C4-2B (cell line): ENCODE results near the gene RAB43.
A peak's percentile ranks its signal among the peaks of the same experiment; 100 is the strongest.

Source experiments
- H3K27ac ChIP-seq: fragments of 450-650 bp; 2 replicates; pipeline ENCODE4 v1.5.1; 2017
- CTCF ChIP-seq: fragments of 450-650 bp; conservative IDR thresholded peaks from 2 replicates; pipeline ENCODE4 v1.5.1; 2017; ENCODE audit warnings: mild to moderate bottlenecking
- ZFX ChIP-seq: fragments of 450-650 bp; IDR thresholded peaks from 2 replicates; pipeline ENCODE4 v1.6.1; 2017

Gene RAB43

GRCh38 chr3:129126726-129127280 is 5.2 kb upstream of the RAB43 start:
- no peak overlapping the region for H3K27ac ChIP-seq

GRCh38 chr3:129123314-129124060 is 1.9 kb upstream of the RAB43 start:
- no peak overlapping the region; the same call in 1 of the 2 replicates for H3K27ac ChIP-seq
- no peak for TF ChIP-seq ZFX
- TF ChIP-seq CTCF: no peak

More at GRCh38 chr3:129126726-129127280, 5.2 kb upstream of the RAB43 start:
- no peak for TF ChIP-seq CTCF
- TF ChIP-seq ZFX: no peak

DNA sequence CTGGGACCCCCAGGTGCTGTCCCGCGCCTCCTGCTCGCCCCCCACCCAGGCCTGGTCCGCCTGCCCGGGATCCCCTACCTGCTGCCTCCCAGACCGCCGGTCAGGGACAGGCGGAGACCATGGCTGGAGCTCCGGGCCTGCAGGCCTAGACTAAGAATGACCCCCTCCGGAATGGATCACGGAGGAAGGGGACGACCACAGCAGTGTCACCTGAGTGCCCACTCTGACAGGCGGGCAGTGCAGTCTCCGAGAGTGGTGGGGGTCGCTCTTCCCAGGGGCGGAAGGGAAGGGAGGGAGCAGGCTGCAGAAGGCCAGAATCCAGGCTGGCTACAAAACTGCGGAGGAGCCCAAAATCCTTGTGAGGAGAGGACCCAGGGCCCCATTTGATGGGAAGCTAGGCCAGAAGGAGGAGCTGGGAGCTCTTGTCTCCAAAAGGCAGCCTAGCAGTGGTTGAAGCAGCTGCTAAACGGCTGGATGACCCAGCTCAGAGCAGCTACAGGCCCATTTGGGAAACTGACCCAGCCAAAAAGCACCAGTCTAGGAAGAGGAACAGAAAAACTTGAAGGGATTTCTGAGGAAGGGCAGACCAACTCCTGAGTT is 908 bp upstream of the RAB43 start:
- TF ChIP-seq CTCF (no peak), ZFX (no peak)
- H3K27ac ChIP-seq: peak overlapping the region; percentile 2; the same call in 1 of the 2 replicates

DNA sequence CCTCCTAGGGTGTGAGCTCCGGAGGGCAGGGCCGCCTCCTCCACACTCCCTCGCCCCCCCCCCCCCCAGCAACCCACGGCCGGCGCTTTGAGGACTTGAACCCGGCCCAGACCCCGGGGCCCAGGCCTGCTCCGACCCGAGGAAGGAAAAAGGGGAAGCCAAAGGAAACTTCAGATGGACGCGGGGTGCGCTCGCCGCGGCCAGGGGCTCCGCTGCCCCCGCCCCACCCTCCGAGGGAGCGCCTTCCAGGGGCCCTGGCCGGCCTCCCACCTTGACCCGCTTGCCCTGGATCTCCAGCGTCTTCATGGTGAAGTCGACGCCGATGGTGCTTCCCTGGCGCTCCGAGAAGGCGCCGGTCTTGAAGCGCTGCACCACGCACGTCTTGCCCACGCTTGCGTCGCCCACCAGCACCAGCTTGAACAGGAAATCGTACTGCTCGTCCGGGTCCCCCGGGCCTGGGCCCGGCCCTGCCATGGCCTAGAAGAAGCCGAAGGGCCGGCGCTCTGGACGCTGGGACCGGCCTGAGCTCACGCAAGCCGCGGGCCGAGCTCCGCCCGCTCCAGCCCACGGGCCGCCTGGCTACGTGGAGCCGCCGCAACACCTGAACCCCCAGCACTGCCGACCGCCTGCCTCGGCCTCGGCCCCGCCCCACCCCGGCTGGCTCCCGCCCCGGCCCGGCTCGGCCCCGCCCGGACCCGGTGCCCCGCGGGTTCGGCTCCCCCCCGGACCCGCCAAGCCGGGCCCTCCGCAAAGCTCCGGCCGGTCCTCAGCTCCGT is 400 bp downstream of the RAB43 start:
- TF ChIP-seq CTCF (no peak), ZFX (peak; percentile 92; the same call in 1 of the 2 replicates)
- peak overlapping the region; percentile 76 for H3K27ac ChIP-seq

DNA sequence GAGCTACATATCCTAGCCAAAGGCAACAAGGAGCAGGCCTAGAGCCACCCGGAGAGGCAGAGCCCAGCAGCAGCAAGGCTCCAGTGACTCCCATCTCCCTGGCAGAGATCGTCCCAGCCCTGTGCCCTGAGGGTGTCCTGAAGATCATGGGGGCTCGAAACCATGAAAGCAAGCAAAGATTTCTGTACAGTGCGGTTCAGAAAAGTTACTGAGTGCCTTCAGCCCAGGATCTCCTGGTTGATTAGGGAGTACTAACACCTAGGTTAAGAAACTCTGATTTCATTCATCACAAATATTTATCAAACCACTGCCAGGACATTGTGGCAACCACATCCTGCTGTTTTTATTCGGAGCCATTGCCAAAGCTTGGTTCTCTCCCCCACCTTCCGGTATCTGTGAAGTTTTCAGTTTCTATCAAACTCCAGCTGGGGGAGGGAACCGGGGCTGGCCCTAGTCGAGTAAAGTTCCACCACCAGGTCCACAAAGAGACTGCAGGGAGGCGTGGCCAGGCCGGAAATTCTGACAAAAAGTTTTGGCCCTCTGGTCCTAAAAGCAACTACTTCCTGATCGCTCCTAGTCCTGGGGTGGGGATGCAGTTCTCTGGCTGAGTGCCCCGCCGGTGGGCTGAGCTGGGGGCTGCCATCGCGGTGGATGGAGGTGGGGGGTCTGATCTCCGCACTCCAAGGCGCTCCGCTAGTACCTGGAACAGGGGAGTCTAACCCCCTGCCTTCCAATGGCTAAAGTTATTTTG is 1.2 kb downstream of the RAB43 start:
- H3K27ac ChIP-seq: peak overlapping the region; percentile 76
- no peak for TF ChIP-seq CTCF
- TF ChIP-seq ZFX: no peak

DNA sequence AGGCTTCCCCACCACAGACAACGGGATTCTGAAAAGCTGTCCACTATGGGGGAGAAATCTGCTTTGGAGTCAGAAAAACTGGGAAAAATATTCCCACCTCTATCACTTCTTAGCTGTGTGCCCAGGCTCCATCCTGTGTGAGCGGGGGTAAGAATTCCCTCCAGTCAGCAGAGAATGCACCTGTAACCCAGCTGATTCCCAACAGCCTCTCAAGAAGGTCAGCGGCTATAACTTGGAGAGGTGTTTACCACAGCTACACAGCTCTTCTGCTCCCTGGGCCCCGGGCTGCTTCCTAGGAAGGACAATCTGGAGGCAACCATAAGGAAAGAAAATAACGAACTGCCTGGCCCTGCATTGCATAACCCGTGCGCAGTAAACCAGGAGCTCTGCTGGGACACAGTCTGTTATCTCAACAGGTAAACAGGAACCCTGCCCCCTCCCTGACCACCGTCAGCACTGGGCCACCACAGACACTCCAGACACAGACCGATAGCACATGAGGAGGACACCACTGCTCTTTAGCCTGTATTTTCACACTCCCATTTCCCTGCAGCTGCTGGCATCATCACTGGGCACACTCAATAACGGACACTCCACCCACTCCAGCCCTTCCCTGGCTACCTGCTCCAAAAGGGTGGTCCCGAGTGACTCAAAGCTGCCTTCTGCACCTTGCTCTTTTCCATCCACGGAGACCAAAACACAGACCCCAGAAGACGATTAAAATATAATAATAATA is 2.1 kb downstream of the RAB43 start:
- no peak for TF ChIP-seq CTCF
- TF ChIP-seq ZFX: no peak
- H3K27ac ChIP-seq: peak overlapping the region; percentile 76
